ENCODE data around the gene PDIA5.

Gene PDIA5

GRCh38 chr3:123044981-123045763 is 21.7 kb upstream of the PDIA5 start:
- no peak for DNase-seq

- DNase-seq = no peak
These were observed 20.4 kb upstream of the PDIA5 start for GRCh38 chr3:123046262-123047061.

- DNase-seq = no peak
These were observed 19.8 kb upstream of the PDIA5 start for GRCh38 chr3:123047062-123047319.

- DNase-seq = no peak
These were observed 18.2 kb upstream of the PDIA5 start for GRCh38 chr3:123048480-123049237.

GRCh38 chr3:123050666-123051065 is 16.2 kb upstream of the PDIA5 start:
- DNase-seq = no peak

GRCh38 chr3:123053107-123053506 is 13.7 kb upstream of the PDIA5 start:
- no peak for DNase-seq

GRCh38 chr3:123054109-123054778 is 12.6 kb upstream of the PDIA5 start:
- no peak for DNase-seq

GRCh38 chr3:123054931-123055330 is 11.9 kb upstream of the PDIA5 start:
- DNase-seq = no peak

GRCh38 chr3:123055352-123055751 is 11.5 kb upstream of the PDIA5 start:
- no peak for DNase-seq

- no peak for DNase-seq
These were observed 8.3 kb upstream of the PDIA5 start for GRCh38 chr3:123058505-123058904.

- DNase-seq = no peak
These were observed 6.8 kb upstream of the PDIA5 start for GRCh38 chr3:123060054-123060453.

- DNase-seq = no peak
These were observed 5.0 kb upstream of the PDIA5 start for GRCh38 chr3:123061856-123062255.

GRCh38 chr3:123063034-123063433 is 3.8 kb upstream of the PDIA5 start:
- DNase-seq = no peak

GRCh38 chr3:123064506-123064905 is 2.3 kb upstream of the PDIA5 start:
- DNase-seq = no peak

- DNase-seq = no peak
These were observed 1.9 kb upstream of the PDIA5 start for GRCh38 chr3:123064914-123065313.

- DNase-seq = no peak
These were observed 278 bp upstream of the PDIA5 start for GRCh38 chr3:123066599-123066895.

GRCh38 chr3:123067689-123068600 is 1.1 kb downstream of the PDIA5 start:
- DNase-seq = no peak

- no peak for DNase-seq
These were observed 2.0 kb downstream of the PDIA5 start for GRCh38 chr3:123068601-123069381.

- no peak for DNase-seq
These were observed 3.7 kb downstream of the PDIA5 start for GRCh38 chr3:123070510-123070909.

- DNase-seq = peak; percentile 5
These were observed 4.3 kb downstream of the PDIA5 start for GRCh38 chr3:123071146-123071545.

- no peak for DNase-seq
These were observed 4.8 kb downstream of the PDIA5 start for GRCh38 chr3:123071581-123071980.

- DNase-seq = no peak
These were observed 5.3 kb downstream of the PDIA5 start for GRCh38 chr3:123072152-123072551.

Data from NCI-H526 treated with DMSO at 0.1 percent for 48 hours (cell line).